ENCODE data around the gene IL21.
"Not testable (repeated sequence)": the region's sequence is repeated elsewhere in the genome, so short reads cannot be mapped to it uniquely, and the experiment has no call there.

Gene IL21

GRCh38 chr4:122621016-122621507 lies at the start of gene IL21:
Gene IL21, minus strand, starts transcription at chr4:122621066. Its CDS starts 55 bp downstream, at chr4:122621011.
- DNase-seq (ENCODE audit: low spot score): no peak

DNA sequence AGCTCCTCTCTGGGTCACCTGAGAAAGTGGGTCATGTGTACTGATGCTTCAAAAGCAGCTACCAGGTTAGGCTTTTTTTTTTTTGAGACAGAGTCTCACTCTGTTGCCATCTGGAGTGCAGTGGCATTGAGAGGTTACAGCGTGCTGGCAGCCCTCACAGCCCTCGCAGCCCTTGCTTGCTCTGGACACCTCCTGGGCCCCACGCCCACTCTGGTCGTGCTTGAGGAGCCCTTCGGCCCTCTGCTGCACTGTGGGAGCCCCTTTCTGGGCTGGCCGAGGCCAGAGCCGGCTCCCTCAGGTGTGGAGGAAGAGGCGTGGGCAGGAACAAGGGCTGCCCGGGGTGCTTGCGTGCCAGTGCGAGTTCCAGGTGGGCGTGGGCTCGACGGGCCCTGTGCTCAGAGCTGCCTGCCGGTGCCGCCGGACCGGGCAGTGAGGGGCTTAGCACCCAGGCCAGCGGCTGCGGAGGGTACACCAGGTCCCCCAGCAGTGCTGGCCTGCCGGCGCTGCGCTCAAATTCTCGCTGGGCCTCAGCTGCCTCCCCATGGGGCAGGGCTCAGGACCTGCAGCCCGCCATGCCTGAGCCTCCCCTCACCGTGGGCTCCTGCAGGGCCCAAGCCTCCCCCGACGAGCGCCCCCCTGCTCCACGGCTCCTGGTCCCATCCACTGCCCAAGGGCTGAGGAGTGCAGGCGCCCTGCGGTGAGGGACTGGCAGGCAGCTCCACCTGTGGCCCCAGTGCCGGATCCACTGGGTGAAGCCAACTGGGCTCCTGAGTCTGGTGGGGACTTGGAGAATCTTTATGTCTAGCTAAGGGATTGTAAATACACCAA lies 49.3 kb upstream of the IL21 start:
- DNase-seq (ENCODE audit: low spot score): no peak

- no peak for DNase-seq (ENCODE audit: low spot score)
These were observed 47.4 kb upstream of the IL21 start for GRCh38 chr4:122668241-122668640.

DNA sequence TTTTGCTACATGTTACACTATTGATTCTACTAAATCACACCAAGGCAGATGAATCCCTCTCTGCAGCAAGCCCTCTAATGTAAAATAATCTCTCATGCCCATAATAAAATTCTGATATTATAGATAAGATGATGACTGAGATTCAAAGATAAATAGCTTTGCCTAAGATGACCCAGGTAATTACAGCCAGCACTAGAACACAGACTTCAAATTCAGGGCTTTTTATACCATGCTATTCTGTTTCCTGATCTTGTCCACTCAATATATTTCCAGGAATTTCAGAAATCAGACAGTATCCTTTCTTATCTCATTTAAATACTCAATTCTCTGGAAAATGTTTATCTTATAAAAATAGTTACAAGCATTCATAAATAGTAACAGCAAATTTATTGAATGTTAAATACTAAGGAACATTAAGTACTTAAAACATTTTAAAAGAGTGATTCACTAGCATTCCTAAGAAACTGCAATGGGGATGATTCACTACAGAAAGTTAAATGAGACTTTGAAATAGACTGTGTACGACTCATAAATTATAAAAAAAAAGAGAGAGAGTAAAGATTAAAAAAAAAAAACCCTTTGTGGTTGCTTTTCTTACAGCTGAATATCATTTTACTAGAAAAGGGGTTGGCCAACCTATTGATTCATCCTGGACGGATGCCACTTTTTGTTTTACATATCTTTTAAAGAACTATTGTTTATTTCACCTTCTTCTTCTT lies 45.8 kb upstream of the IL21 start:
- DNase-seq (ENCODE audit: low spot score): no peak

GRCh38 chr4:122665161-122665929 lies 44.5 kb upstream of the IL21 start:
- DNase-seq (ENCODE audit: low spot score): no peak

DNA sequence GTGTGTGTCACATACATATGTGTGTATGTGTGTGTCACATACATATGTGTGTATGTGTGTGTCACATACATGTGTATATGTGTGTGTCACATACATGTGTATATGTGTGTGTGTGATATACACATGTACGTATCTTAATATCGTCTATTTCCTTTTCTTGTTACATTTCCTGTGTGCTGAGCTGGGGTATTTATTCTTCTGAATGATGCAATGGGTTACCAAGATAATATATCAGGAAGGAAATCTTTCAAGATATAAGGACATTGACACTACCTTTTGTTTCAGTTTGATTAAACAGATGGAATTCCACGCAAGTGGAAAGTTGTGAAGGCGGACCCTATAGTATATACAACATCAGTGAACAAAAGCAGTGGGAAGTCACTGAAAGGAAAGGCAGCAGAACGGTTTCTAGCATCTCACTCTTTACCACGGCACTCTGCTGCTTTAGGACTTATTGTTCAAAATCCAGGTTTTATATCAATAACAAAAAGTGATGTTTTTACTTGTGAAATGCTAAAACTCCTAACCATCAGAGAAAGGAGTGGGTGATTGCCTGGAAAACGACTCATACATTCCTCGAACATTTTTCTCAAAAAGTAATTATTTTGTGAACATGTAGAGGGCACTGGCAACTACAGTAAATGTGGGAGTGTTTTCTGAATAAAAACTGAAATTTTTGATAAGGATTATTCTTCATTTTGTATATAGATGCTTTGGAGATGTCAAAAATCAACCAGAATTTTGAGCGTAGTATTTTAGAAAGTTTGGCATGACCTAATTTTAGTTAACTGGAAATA lies 43.1 kb upstream of the IL21 start:
- no peak for DNase-seq (ENCODE audit: low spot score)

DNA sequence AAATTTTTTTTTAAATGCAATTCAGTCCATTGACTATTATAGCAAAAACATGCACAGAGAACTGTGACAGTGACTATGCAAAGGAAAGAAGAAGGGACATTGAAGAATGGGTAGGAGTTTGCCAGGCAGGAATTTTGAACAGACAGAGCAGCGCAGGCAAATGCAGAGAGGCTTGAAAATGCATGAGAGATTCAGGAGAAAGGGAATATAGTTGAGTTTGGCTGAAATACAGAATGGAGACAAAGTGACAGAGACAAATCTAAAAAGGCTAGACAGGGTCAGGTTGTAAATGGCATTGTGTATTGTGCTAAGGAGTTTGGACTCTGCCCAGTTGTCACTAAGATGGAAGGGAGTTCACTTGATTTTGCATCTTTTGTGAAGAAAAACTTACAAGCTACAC lies 42.4 kb upstream of the IL21 start:
- no peak for DNase-seq (ENCODE audit: low spot score)

DNA sequence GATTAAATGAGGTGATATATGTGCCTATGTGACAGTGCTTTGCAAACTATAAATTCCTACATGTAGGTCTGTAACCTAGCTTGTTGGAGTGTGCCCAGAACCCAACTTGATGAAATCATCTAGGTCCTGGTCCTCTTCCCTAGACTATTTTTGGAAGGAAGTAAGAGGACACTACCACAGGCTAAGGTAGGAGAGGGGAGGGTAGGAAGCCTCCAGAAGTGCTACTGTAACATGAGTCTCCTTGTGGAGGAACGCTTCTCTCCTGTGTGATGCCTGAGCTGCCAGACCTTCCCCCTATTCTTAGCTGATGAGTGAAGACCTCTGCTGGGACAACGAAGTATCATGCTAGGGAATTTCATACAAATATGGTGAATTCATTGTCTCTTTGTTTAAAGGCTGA lies 41.8 kb upstream of the IL21 start:
- DNase-seq (ENCODE audit: low spot score): no peak

DNA sequence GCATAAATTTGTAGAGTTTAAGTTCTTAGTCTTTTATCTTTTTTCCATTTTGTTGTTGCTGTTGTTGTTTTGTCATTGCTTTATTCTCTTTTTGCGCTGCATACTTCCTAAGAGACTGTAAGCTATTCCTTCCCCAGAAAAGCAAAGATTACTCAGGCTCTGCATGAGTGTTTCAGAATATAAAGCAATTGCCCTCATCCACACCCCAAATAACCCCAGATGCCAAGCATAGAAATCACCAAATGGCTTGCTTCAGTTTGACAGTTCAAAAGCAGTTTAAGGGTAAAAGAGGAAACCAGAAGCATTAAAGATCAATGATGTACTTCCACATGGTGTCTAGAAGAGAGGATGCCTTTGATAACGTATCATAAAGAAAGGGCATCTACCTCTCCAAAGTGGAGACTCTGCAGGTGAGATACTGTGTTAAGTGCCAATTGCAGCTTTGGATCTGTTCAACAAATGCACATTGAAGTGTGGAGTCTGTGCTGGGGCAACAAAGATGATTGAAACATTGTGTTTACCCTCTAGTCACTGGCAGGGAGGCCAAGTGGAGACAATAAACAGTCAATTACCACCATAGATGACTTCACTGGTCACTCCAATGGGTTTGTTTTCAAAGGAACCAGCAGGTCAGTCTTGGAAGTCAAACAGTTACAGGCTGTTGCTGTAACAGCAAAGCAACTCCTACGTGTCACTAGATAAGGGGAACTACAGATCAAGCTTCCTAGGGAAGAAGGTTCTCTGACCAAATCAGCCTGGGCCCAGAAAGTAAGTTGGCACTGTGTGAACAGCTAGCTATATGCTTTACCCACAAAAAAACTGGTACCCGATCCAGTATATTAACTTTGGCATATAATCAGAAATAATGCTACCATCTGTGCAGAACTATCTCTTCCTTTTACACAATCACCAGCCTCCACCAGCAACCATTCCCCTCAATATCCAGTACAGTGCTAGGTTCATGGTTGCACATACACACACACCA lies 40.6 kb upstream of the IL21 start:
- no peak for DNase-seq (ENCODE audit: low spot score)

GRCh38 chr4:122658818-122659295 lies 38.0 kb upstream of the IL21 start:
- DNase-seq (ENCODE audit: low spot score): no peak

GRCh38 chr4:122658377-122658776 lies 37.5 kb upstream of the IL21 start:
- no peak for DNase-seq (ENCODE audit: low spot score)

DNA sequence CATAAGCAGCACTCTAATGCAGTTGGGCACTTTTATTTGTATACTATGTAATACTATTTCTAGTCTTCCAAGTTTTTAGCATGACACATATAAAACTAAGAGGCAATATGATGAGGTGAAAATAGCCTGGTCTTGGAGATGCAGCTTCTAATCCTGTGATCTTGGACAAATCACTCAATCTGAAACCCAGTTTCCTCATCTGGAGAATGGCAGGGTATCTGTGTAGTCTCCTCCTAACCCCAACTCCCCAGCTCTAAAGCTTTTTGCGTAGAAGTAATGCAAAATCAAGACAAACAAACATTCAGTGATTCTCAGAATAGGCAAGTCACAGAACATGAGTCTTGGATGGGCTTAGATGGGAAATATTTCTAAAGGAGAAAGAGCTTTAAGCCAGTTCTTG lies 36.7 kb upstream of the IL21 start:
- DNase-seq (ENCODE audit: low spot score): no peak

- not testable (repeated sequence) for DNase-seq (ENCODE audit: low spot score)
These were observed 35.7 kb upstream of the IL21 start for GRCh38 chr4:122656583-122656982.

DNA sequence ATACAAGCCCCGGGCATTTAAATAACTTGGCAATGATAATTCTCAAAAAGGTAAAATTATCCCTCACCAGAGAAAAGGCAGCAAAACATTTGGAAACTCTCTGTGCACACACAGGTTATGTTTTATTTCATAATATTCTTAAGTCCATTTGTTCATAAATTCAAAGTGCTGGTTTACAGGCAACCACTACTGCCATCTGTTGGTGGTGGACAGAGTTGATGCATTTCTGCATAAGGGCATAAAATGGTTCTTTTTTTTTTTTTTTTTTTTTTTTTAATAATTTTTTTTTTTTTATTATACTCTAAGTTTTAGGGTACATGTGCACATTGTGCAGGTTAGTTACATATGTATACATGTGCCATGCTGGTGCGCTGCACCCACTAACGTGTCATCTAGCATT lies 31.5 kb upstream of the IL21 start:
- DNase-seq (ENCODE audit: low spot score): peak; percentile 49

GRCh38 chr4:122650148-122650547 lies 29.3 kb upstream of the IL21 start:
- no peak for DNase-seq (ENCODE audit: low spot score)

GRCh38 chr4:122647656-122648055 lies 26.8 kb upstream of the IL21 start:
- no peak for DNase-seq (ENCODE audit: low spot score)

GRCh38 chr4:122643257-122643656 lies 22.4 kb upstream of the IL21 start:
- DNase-seq (ENCODE audit: low spot score): no peak

DNA sequence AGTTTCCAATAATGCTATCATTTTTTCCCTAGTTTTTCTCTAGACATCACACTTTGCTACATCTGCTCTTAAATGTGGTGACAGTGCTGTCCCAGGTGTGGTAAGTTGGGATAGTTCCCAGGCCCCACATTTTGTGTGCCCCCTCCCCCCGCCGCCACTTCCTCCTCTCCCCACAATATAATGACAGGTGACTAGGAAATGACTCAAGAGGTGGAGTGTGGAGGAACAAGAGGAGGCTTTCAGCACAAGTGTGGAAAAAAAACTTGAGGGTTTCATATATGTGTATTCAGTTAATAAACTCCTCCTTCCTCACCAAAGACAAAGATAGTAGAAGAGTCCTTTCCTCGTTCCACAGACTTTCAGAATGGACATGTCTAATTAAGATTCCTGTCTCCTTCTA lies 18.3 kb upstream of the IL21 start:
- DNase-seq (ENCODE audit: low spot score): no peak

- no peak for DNase-seq (ENCODE audit: low spot score)
These were observed 15.8 kb upstream of the IL21 start for GRCh38 chr4:122636697-122637096.

GRCh38 chr4:122635205-122635604 lies 14.3 kb upstream of the IL21 start:
- DNase-seq (ENCODE audit: low spot score): peak; percentile 9

All from CD4-positive, alpha-beta T cell treated with Interleukin-6 at 100 ng/mL for 8 hours (primary cell).